SK-MEL-5 (cell line): ENCODE measurements around the gene CUL5. TPM values are rescaled to one million over a fixed set of nuclear protein-coding genes. Genes with fewer than 3 reads are reported as not detected.
"Not testable (repeated sequence)": the region's sequence is repeated elsewhere in the genome, so short reads cannot be mapped to it uniquely, and the experiment has no call there.

Experiments
- DNase-seq: peaks from one replicate; pipeline ENCODE4 v3.0.0-alpha.2; 2016; ENCODE audit warnings: low read depth, low spot score
- in situ Hi-C: cut with HindIII; loops from 2 replicates; pipeline ENCODE4 v1.10.0; 2016; ENCODE audit warnings: low sequenced_read_pairs, high pct_unique_total_duplicates, low pct_unique_long_range_greater_than_20kb
- total RNA-seq: library from RNA; depleted of rRNA; stranded (reverse); fragments of >200 nt; shearing (Covaris generic); gene quantifications from 2 replicates; pipeline ENCODE4 v1.2.3, GENCODE V29; 2014

The CUL5 gene
- total RNA-seq, 1 experiment from 2014 or later = 25.9 TPM

GRCh38 chr11:108085672-108086071, 77.0 kb downstream of the CUL5 start:
- in situ Hi-C loops = no loop called here
- no peak for DNase-seq

GRCh38 chr11:108092134-108092533, 83.4 kb downstream of the CUL5 start:
- no peak for DNase-seq
- in situ Hi-C loops = no loop called here

GRCh38 chr11:108093128-108093904, 84.6 kb downstream of the CUL5 start:
- in situ Hi-C loops = no loop called here
- DNase-seq = no peak

GRCh38 chr11:108097179-108097578, 88.5 kb downstream of the CUL5 start:
- no peak for DNase-seq
- in situ Hi-C loops = no loop called here

GRCh38 chr11:108101090-108101775, 92.5 kb downstream of the CUL5 start:
- DNase-seq = no peak
- in situ Hi-C loops = no loop called here

- in situ Hi-C loops = no loop called here
- no peak for DNase-seq
Measured at GRCh38 chr11:108111126-108111525, 102.4 kb downstream of the CUL5 start.

GRCh38 chr11:108112057-108112456, 103.4 kb downstream of the CUL5 start:
- DNase-seq = no peak
- in situ Hi-C loops = no loop called here

GRCh38 chr11:108115500-108116140, 106.9 kb downstream of the CUL5 start:
- in situ Hi-C loops = no loop called here
- peak; percentile 57 for DNase-seq

- in situ Hi-C loops = no loop called here
- peak; percentile 66 for DNase-seq
Measured at GRCh38 chr11:108117746-108118371, 109.2 kb downstream of the CUL5 start.

GRCh38 chr11:108120936-108121273, 112.2 kb downstream of the CUL5 start:
- DNase-seq, in situ Hi-C loops: not testable (repeated sequence)

- DNase-seq = peak; percentile 88
- in situ Hi-C loops = no loop called here
Measured at GRCh38 chr11:108121274-108122155, 112.8 kb downstream of the CUL5 start, which contains the start of gene ACAT1. Gene ACAT1 (plus strand): TSS chr11:108121567. CDS start chr11:108121607, 40 bp downstream.

GRCh38 chr11:108122166-108122628, 113.5 kb downstream of the CUL5 start:
- DNase-seq = peak; percentile 3
- in situ Hi-C loops = no loop called here

- DNase-seq = no peak
Measured at GRCh38 chr11:108125096-108125495, 116.4 kb downstream of the CUL5 start.

GRCh38 chr11:108128772-108129171, 120.1 kb downstream of the CUL5 start:
- DNase-seq = no peak
- in situ Hi-C loops = no loop called here

More at GRCh38 chr11:108125096-108125495, 116.4 kb downstream of the CUL5 start:
- in situ Hi-C loops = no loop called here

- DNase-seq = no peak
- in situ Hi-C loops = no loop called here
Measured at GRCh38 chr11:108131993-108132392, 123.3 kb downstream of the CUL5 start.

GRCh38 chr11:108132993-108133538, 124.4 kb downstream of the CUL5 start:
- DNase-seq, in situ Hi-C loops: not testable (repeated sequence)
